HL-60 (cell line): ENCODE results near the gene HLX.

ENCODE experiments used
- DNase-seq, 2 experiments: peaks; one replicate each; pipeline ENCODE4 v3.0.0-alpha.2; 2010 to 2020; ENCODE audit warnings: low read depth in 1 of 2, low spot score in 1 of 2
- H3K27ac ChIP-seq: fragments of 250-450 bp; sonication (Bioruptor Pico); replicated peaks from 2 replicates; pipeline ENCODE4 v1.5.1; 2020; ENCODE audit warnings: mild to moderate bottlenecking, moderate library complexity
- H3K27me3 ChIP-seq: fragments of 250-450 bp; sonication (Bioruptor Pico); 2 replicates; pipeline ENCODE4 v1.5.1; 2021; ENCODE audit warnings: mild to moderate bottlenecking, moderate library complexity; ENCODE audit not compliant: insufficient read depth, poor library complexity, severe bottlenecking
- H3K4me3 ChIP-seq: replicated peaks from 2 replicates; pipeline ENCODE4 v1.5.1; 2011; ENCODE audit warnings: mild to moderate bottlenecking, control low read depth, low read length; ENCODE audit not compliant: insufficient read depth
- CTCF ChIP-seq: IDR thresholded peaks from one replicate; pipeline ENCODE4 v1.5.1; 2011; ENCODE audit warnings: low read length, control low read depth, inconsistent platforms; ENCODE audit not compliant: insufficient read depth
- GABPA ChIP-seq: IDR thresholded peaks from 2 replicates; pipeline ENCODE4 v1.6.1; 2012; ENCODE audit warnings: low read depth
- POLR2AphosphoS5 ChIP-seq: IDR thresholded peaks from 2 replicates; pipeline ENCODE4 v1.6.1; 2012; ENCODE audit warnings: low read depth
- REST ChIP-seq: IDR thresholded peaks from 2 replicates; pipeline ENCODE4 v1.6.1; 2012; ENCODE audit warnings: low read depth; ENCODE audit not compliant: insufficient replicate concordance
- SPI1 ChIP-seq: IDR thresholded peaks from 2 replicates; pipeline ENCODE4 v1.6.1; 2012; ENCODE audit warnings: low read depth, mild to moderate bottlenecking, borderline replicate concordance

HLX gene

GRCh38 chr1:220924331-220924970, 45.2 kb downstream of the HLX start:
- no peak for DNase-seq
- TF ChIP-seq CTCF (no peak), POLR2AphosphoS5 (no peak), SPI1 (no peak), GABPA (no peak), REST (no peak)
- no peak overlapping the region for H3K27ac ChIP-seq
- H3K4me3 ChIP-seq = no peak overlapping the region
- no peaks in the 10 kb centered on the region for H3K27me3 ChIP-seq

- H3K27ac ChIP-seq = no peak overlapping the region
- no peaks in the 10 kb centered on the region for H3K27me3 ChIP-seq
- TF ChIP-seq GABPA = no peak
- TF ChIP-seq POLR2AphosphoS5 = no peak
- no peak for TF ChIP-seq CTCF
- no peak for TF ChIP-seq SPI1
- TF ChIP-seq REST = no peak
- no peak for DNase-seq
- H3K4me3 ChIP-seq = no peak overlapping the region
These were observed 46.5 kb downstream of the HLX start for GRCh38 chr1:220925707-220926106.

- Histone ChIP-seq H3K27me3 (no peaks in the 10 kb centered on the region), H3K4me3 (no peak overlapping the region), H3K27ac (no peak overlapping the region)
- DNase-seq = no peak
- no peak for TF ChIP-seq GABPA
- no peak for TF ChIP-seq CTCF
- TF ChIP-seq POLR2AphosphoS5 = no peak
These were observed 46.9 kb downstream of the HLX start for GRCh38 chr1:220926146-220926545.

GRCh38 chr1:220927442-220927841, 48.2 kb downstream of the HLX start:
- no peak for TF ChIP-seq REST
- TF ChIP-seq CTCF = no peak
- TF ChIP-seq GABPA = no peak
- no peak for TF ChIP-seq POLR2AphosphoS5
- no peak for TF ChIP-seq SPI1
- DNase-seq = no peak
- H3K4me3 ChIP-seq = no peak overlapping the region
- H3K27ac ChIP-seq = no peak overlapping the region
- H3K27me3 ChIP-seq = no peaks in the 10 kb centered on the region
